HEK293T (cell line): ENCODE data around the gene CTAG1A.

Experiments used
- BHLHE40 ChIP-seq: fragments of 450-650 bp; IDR thresholded peaks from 2 replicates; pipeline ENCODE4 v1.6.1; 2016; ENCODE audit warnings: mild to moderate bottlenecking, moderate library complexity, borderline replicate concordance
- ELF4 ChIP-seq: fragments of 450-650 bp; IDR thresholded peaks from 2 replicates; pipeline ENCODE4 v1.6.1; 2017; ENCODE audit warnings: antibody characterized with exemption
- FOXA1 ChIP-seq: fragments of 450-650 bp; IDR thresholded peaks from 2 replicates; pipeline ENCODE4 v1.6.1; 2016; ENCODE audit warnings: mild to moderate bottlenecking
- FOXK2 ChIP-seq: fragments of 450-650 bp; IDR thresholded peaks from 2 replicates; pipeline ENCODE4 v1.6.1; 2016; ENCODE audit warnings: mild to moderate bottlenecking
- FOXM1 ChIP-seq: fragments of 450-650 bp; IDR thresholded peaks from 2 replicates; pipeline ENCODE4 v1.6.1; 2017; ENCODE audit warnings: mild to moderate bottlenecking, borderline replicate concordance
- NFRKB ChIP-seq: fragments of 450-650 bp; IDR thresholded peaks from 2 replicates; pipeline ENCODE4 v1.6.1; 2016; ENCODE audit warnings: mild to moderate bottlenecking, moderate library complexity
- SP1 ChIP-seq: fragments of 450-650 bp; IDR thresholded peaks from 2 replicates; pipeline ENCODE4 v1.6.1; 2017
- SUZ12 ChIP-seq: fragments of 450-650 bp; IDR thresholded peaks from 2 replicates; pipeline ENCODE4 v1.6.1; 2016; ENCODE audit warnings: mild to moderate bottlenecking
- TARDBP ChIP-seq: fragments of 450-650 bp; IDR thresholded peaks from 2 replicates; pipeline ENCODE4 v1.6.1; 2016

GRCh38 chrX:154602766-154603437 lies 18.0 kb downstream of the CTAG1A start:
- TF ChIP-seq ELF4 (no peak), FOXK2 (no peak), SUZ12 (no peak), SP1 (no peak), BHLHE40 (no peak), FOXM1 (no peak), NFRKB (no peak), FOXA1 (no peak), TARDBP (no peak)
